Measurements from ENCODE around the gene APOL6. TPM values are rescaled to one million over a fixed set of nuclear protein-coding genes. Genes with fewer than 3 reads are reported as not detected.

The APOL6 gene
- total and polyA plus RNA-seq, 8 donors: 2.0 to 12.6 (median 3.7) TPM

DNA sequence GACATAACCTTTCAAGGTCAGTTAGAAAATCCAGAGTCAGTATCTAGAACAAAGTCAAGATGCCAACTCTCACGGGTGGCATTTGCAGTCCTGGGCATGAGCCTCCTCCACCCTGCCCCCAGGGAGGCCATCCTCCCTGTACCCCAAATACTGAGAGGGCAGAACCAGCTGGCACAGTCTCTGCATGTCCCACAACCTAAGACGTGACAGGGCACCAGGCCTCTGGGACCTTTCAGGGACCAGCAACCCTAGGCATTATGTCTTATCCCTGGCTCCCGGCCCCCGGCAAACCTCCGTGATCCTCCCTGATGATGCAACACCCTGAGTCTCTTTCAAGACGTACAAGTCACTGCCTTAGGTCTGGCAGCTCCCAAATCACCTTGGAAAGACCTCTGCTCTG lies 33.1 kb upstream of the APOL6 start:
- Histone ChIP-seq H3K4me3 (no peak overlapping the region), H3K36me3 (no peaks in the 10 kb centered on the region), H3K9me3 (no peaks in the 10 kb centered on the region), H3K27me3 (no peaks in the 10 kb centered on the region), H3K4me1 (no peaks in the 10 kb centered on the region), H3K27ac (no peak overlapping the region)
- DNase-seq: no peak
- TF ChIP-seq CTCF (IDR thresholded peaks at IDR 0.05): no peak
- WGBS, 2 donors: 73 to 81% methylated on average over 6 of the region's 6 CpGs
- no peak for ATAC-seq
- FAIRE-seq: no peak
- intact Hi-C loops (cut with DNase I): no loop called here

DNA sequence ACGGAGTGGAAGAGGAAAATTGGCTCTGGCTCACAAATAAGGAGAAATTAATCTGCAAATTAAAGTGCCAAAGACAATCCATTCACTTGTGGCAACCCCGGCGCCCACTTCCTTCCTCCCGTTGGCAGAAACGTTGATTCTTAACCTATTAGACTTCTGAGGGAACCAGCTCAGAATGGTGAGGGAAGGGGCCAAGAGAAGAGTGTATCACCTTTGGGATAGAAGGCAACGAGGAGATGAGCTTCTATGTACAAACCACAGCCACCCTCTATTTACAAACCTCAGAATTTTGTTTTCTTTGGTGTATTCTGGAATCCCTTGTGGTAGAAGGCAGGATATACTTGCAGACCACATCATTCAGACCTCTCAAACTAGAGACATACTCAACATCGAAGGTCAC lies 32.2 kb upstream of the APOL6 start:
- intact Hi-C loops (cut with DNase I): no loop called here
- FAIRE-seq (no peak), DNase-seq (no peak), ATAC-seq (no peak)
- no peaks in the 10 kb centered on the region for H3K36me3 ChIP-seq
- no peak overlapping the region for H3K27ac ChIP-seq
- no peaks in the 10 kb centered on the region for H3K9me3 ChIP-seq
- no peak for TF ChIP-seq CTCF (IDR thresholded peaks at IDR 0.05)
- 77 to 84% methylated on average over 7 of the region's 7 CpGs for WGBS, 2 donors
- no peaks in the 10 kb centered on the region for H3K27me3 ChIP-seq
- no peak overlapping the region for H3K4me3 ChIP-seq
- no peaks in the 10 kb centered on the region for H3K4me1 ChIP-seq

DNA sequence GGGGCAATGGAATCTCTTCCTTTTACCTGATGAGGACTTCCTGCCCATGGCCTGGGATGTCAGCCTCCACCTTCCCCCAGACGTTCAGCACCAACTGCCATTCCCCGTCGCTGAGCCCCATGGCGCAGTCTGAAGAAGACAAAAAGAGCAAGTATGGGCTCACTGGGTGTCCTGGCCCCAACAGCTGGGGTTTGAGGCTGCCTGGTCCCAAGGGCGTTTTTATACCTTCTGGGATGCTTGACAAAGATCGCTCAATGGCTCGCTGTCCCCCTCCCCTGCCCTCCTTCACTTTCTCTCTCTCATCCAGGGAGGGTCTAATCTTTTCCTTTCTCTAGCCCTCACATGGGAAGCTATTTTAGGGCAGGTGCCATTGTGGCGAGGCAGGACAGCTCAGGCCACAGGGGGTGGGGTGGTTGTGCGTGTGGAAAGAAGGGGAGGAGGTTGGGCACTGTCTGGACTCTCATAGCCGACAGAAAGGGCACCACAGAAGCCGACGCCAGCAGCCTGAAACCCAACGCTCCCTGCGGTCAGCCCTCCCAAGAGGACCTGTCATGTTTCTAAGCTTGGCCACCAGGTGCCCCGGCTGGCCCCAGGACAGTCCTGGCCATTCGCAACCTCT lies 31.0 kb upstream of the APOL6 start, which contains the start of gene MB:
Gene MB (minus strand): TSS at position 193 of the 619 bp plus-strand sequence. CDS start 72 bp downstream, at position 121.
- no peak for TF ChIP-seq CTCF (IDR thresholded peaks at IDR 0.05)
- no peaks in the 10 kb centered on the region for H3K27me3 ChIP-seq
- H3K27ac ChIP-seq: no peak within 1 kb of the TSS
- no peak for FAIRE-seq
- no peak for DNase-seq
- 74 to 75% methylated on average over 16 of the region's 16 CpGs for WGBS, 2 donors
- no peaks in the 10 kb centered on the region for H3K36me3 ChIP-seq
- H3K4me3 ChIP-seq: no peak within 1 kb of the TSS
- intact Hi-C loops (cut with DNase I): no loop called here
- peaks cover 0 to 2% (median 0%) of the 10 kb centered on the region in 3 donors for H3K4me1 ChIP-seq
- ATAC-seq: no peak
- no peaks in the 10 kb centered on the region for H3K9me3 ChIP-seq

- H3K27me3 ChIP-seq: no peaks in the 10 kb centered on the region
- no peak overlapping the region for H3K4me3 ChIP-seq
- 84 to 88% methylated on average over 1 of the region's 1 CpG for WGBS, 2 donors
- no peak for DNase-seq
- H3K4me1 ChIP-seq: peaks cover 0 to 10% (median 0%) of the 10 kb centered on the region in 3 donors
- no peaks in the 10 kb centered on the region for H3K9me3 ChIP-seq
- FAIRE-seq: no peak
- H3K36me3 ChIP-seq: no peaks in the 10 kb centered on the region
- no peak overlapping the region for H3K27ac ChIP-seq
- ATAC-seq: no peak
- no peak for TF ChIP-seq CTCF (IDR thresholded peaks at IDR 0.05)
- intact Hi-C loops (cut with DNase I): no loop called here
Measured at GRCh38 chr22:35618427-35619223, 29.6 kb upstream of the APOL6 start.

Data from pancreas (tissue), 10 donors.